Osteocyte (in vitro differentiated cells): Measurements from ENCODE around the gene ITPKB. TPM values are rescaled to one million over a fixed set of nuclear protein-coding genes. Genes with fewer than 3 reads are reported as not detected.
"Not testable (repeated sequence)": the region's sequence is repeated elsewhere in the genome, so short reads cannot be mapped to it uniquely, and the experiment has no call there.

Source experiments
- DNase-seq: peaks from one replicate; pipeline ENCODE4 v3.0.0; 2021; ENCODE audit warnings: mixed read lengths; ENCODE audit not compliant: unreplicated experiment; ENCODE audit errors: extremely low spot score
- H3K27ac Mint-ChIP-seq: one replicate; pipeline ENCODE4 v1.8.0; 2021; ENCODE audit warnings: mild to moderate bottlenecking, mixed read lengths; ENCODE audit not compliant: unreplicated experiment
- H3K27me3 Mint-ChIP-seq: one replicate; pipeline ENCODE4 v1.8.0; 2021; ENCODE audit warnings: mixed read lengths; ENCODE audit not compliant: unreplicated experiment
- H3K36me3 Mint-ChIP-seq: one replicate; pipeline ENCODE4 v1.8.0; 2021; ENCODE audit warnings: mixed read lengths; ENCODE audit not compliant: unreplicated experiment
- H3K4me1 Mint-ChIP-seq: one replicate; pipeline ENCODE4 v1.8.0; 2021; ENCODE audit warnings: mixed read lengths; ENCODE audit not compliant: unreplicated experiment
- H3K4me3 Mint-ChIP-seq: one replicate; pipeline ENCODE4 v1.8.0; 2021; ENCODE audit warnings: mild to moderate bottlenecking, moderate library complexity, mixed read lengths; ENCODE audit not compliant: unreplicated experiment
- H3K9me3 Mint-ChIP-seq: one replicate; pipeline ENCODE4 v1.8.0; 2021; ENCODE audit warnings: mixed read lengths; ENCODE audit not compliant: unreplicated experiment
- total RNA-seq: library from RNA; stranded (reverse); gene quantifications from 2 replicates; pipeline ENCODE4 v1.2.1, GENCODE V29; 2021
- TF ChIP-seq, protein P1 (sequence below): fragments of 200-600 bp; sonication (generic); IDR thresholded peaks from 2 replicates; pipeline ENCODE4 v1.5.0; 2021; ENCODE audit warnings: antibody characterized with exemption, mild to moderate bottlenecking, moderate library complexity

ITPKB gene
- total RNA-seq, 1 donor from 2014 or later, result 28.3 TPM

DNA sequence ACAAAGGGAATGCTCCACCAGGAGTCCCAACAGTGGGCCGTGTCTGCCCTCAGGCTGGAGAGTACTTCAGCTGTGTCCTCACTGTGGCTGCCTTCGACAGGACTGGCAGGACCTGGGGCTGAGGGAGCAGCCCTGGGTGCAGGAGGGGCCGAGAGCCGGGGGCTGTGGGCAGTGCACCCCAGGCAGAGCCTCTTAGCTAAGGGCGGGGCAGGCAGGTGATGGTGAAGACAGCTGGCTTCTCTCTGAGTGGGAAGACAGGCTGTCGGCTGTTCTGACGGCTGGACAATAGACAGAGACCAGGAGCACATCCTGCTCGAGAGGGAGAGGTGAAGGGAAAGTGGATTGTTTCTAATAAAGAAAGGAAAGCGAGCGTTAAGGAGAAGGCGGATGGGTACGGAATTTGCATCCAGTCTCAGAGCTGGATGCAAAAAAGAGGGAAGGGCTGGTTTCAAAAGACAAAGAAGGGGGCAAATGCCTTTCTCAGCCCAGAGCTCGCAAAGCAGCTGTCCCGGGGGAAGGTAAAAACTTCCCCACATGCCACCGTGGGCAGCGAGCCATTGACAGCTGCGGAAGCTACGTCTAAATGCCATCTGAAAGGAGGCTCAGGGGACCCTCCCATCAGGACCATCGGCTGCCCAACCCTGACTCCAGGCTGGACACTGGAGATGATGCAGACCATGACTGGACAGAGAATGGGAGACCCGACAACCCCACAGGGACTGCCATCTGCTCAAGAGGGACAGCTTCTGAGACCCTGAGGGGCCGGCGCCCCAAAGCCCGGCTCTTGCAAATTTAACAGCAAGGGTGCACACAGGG lies 98.6 kb downstream of the ITPKB start:
- peaks cover 18% of the 10 kb centered on the region for H3K36me3 Mint-ChIP-seq
- no peaks in the 10 kb centered on the region for H3K9me3 Mint-ChIP-seq
- no peak overlapping the region for H3K27ac Mint-ChIP-seq
- peaks cover 9% of the 10 kb centered on the region for H3K4me1 Mint-ChIP-seq
- no peak overlapping the region for H3K4me3 Mint-ChIP-seq
- DNase-seq, result no peak
- TF ChIP-seq, protein P1, sequence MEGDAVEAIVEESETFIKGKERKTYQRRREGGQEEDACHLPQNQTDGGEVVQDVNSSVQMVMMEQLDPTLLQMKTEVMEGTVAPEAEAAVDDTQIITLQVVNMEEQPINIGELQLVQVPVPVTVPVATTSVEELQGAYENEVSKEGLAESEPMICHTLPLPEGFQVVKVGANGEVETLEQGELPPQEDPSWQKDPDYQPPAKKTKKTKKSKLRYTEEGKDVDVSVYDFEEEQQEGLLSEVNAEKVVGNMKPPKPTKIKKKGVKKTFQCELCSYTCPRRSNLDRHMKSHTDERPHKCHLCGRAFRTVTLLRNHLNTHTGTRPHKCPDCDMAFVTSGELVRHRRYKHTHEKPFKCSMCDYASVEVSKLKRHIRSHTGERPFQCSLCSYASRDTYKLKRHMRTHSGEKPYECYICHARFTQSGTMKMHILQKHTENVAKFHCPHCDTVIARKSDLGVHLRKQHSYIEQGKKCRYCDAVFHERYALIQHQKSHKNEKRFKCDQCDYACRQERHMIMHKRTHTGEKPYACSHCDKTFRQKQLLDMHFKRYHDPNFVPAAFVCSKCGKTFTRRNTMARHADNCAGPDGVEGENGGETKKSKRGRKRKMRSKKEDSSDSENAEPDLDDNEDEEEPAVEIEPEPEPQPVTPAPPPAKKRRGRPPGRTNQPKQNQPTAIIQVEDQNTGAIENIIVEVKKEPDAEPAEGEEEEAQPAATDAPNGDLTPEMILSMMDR, result no peak
- H3K27me3 Mint-ChIP-seq, result no peaks in the 10 kb centered on the region

DNA sequence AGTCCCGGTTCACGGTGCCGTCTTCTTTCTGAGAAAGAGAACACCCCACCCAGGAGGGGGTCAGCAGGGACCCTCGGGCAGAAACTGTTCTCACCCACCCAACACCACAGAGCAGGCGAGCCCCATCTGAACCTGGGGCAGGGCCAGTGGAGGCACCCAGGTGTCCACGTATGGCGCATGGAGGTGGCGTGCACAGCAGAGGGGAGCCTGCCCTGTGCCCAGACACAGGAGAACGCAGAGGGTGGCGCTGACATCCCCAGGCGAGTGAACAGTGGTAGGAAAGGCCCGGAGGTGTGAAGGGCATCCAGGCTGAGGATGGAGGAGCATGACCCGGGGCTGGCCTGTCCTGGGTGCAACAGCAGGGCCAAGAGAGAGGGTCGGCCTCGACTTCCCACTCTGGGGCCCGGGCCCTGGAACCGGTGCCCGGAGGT lies 99.4 kb downstream of the ITPKB start:
- peaks cover 18% of the 10 kb centered on the region for H3K36me3 Mint-ChIP-seq
- no peaks in the 10 kb centered on the region for H3K27me3 Mint-ChIP-seq
- H3K9me3 Mint-ChIP-seq, result no peaks in the 10 kb centered on the region
- H3K4me1 Mint-ChIP-seq, result peaks cover 9% of the 10 kb centered on the region
- TF ChIP-seq, protein P1, result no peak
- no peak overlapping the region for H3K27ac Mint-ChIP-seq
- no peak overlapping the region for H3K4me3 Mint-ChIP-seq
- no peak for DNase-seq

DNA sequence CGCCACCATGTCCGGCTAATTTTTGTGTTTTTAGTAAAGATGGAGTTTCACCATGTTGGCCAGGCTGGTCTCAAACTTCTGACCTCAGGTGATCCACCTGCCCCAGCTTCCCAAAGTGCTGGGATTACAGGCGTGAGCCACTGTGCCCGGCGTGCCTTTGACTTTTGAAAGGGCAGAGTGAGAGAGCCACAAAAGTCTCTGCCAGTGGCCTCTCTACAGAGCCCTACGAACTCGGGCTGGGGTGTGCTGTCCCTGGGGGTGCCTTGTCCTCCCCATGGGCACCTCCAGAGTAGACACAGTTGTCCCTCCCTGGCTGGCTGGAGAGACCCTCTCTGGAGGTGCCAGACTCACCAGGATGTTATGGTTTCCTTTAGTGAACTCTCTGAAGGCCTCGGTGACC lies 99.9 kb downstream of the ITPKB start:
- H3K36me3 Mint-ChIP-seq, result peaks cover 18% of the 10 kb centered on the region
- DNase-seq, H3K27me3 Mint-ChIP-seq, H3K9me3 Mint-ChIP-seq, H3K4me3 Mint-ChIP-seq, H3K27ac Mint-ChIP-seq, H3K4me1 Mint-ChIP-seq: not testable (repeated sequence)

DNA sequence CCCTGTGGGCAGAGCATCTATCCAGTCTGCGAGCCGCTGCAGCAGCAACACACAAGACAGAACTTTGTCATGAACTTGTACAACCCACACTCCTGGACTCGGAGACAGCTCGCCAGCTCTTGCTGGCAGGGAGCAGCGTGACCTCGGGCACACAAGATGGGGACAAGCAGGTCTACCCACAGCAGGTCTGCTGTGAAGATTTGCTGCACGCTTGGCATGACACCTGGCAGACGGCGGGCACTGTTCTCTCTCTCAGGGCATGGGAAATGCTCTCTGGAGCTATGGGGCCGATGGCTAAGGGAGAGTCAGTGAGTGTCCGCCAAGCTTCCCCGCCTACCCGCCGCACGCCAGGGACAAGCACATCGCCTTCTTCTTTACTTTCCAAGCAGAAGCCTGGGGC lies 100.5 kb downstream of the ITPKB start:
- TF ChIP-seq, protein P1, result no peak
- no peaks in the 10 kb centered on the region for H3K9me3 Mint-ChIP-seq
- H3K36me3 Mint-ChIP-seq, result peaks cover 18% of the 10 kb centered on the region
- DNase-seq, result no peak
- peaks cover 7% of the 10 kb centered on the region for H3K4me1 Mint-ChIP-seq
- H3K27ac Mint-ChIP-seq, result no peak overlapping the region
- H3K4me3 Mint-ChIP-seq, result no peak overlapping the region
- no peaks in the 10 kb centered on the region for H3K27me3 Mint-ChIP-seq

DNA sequence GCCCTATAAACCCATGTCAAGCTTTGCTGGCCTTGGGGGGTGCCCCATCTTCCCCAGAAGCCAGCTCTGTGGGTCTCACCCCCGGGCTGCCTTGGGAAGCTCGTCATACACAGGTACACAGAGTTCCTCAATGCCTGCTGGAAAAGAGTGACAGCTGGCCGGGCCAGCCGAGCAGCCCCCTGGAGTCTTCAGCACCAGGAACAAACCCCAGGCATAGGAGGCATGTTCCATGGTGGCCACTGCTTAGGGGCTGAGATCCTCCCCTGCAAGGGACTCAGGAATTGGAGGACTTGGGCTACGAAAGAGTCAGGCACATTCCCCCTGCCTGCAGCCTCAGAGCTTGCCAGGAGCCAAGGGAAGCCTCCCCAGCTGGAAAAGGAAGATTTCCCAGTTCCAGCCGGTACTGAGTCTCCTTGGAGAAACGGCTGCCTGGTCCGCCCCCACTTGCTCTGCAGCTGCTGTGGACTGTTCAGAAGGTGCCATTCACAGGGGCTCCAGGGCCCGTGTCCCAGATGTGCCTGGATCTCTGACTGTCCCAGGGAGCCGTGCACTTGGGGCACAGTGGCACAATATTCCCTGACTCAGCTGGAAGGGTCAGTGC lies 101.0 kb downstream of the ITPKB start:
- H3K4me3 Mint-ChIP-seq, result no peak overlapping the region
- H3K36me3 Mint-ChIP-seq, result peaks cover 18% of the 10 kb centered on the region
- H3K9me3 Mint-ChIP-seq, result no peaks in the 10 kb centered on the region
- peaks cover 2% of the 10 kb centered on the region for H3K4me1 Mint-ChIP-seq
- TF ChIP-seq, protein P1, result no peak
- H3K27ac Mint-ChIP-seq, result no peak overlapping the region
- no peaks in the 10 kb centered on the region for H3K27me3 Mint-ChIP-seq
- no peak for DNase-seq
